Parathyroid adenoma (tissue), 2 donors: ENCODE measurements around the gene DIP2A.
"Not testable (repeated sequence)": the region's sequence is repeated elsewhere in the genome, so short reads cannot be mapped to it uniquely, and the experiment has no call there.

Experiments
- H2AFZ ChIP-seq: fragments of 300-600 bp; sonication (generic); one replicate; pipeline ENCODE4 v1.7.0; 2017; ENCODE audit warnings: antibody characterized with exemption, mild to moderate bottlenecking
- H3K27ac ChIP-seq: fragments of 300-600 bp; sonication (generic); one replicate; pipeline ENCODE4 v1.7.0; 2017
- H3K27me3 ChIP-seq: fragments of 300-600 bp; sonication (generic); one replicate; pipeline ENCODE4 v1.7.0; 2017; ENCODE audit warnings: low read length; ENCODE audit not compliant: control insufficient read depth, insufficient read depth
- H3K36me3 ChIP-seq: fragments of 300-600 bp; sonication (generic); one replicate; pipeline ENCODE4 v1.7.0; 2017; ENCODE audit warnings: low read length; ENCODE audit not compliant: control insufficient read depth, insufficient read depth
- H3K4me1 ChIP-seq: fragments of 300-600 bp; sonication (generic); one replicate; pipeline ENCODE4 v1.7.0; 2017; ENCODE audit warnings: control low read depth
- H3K4me2 ChIP-seq: fragments of 300-600 bp; sonication (generic); one replicate; pipeline ENCODE4 v1.7.0; 2017; ENCODE audit warnings: low read length
- H3K4me3 ChIP-seq: fragments of 300-600 bp; sonication (generic); one replicate; pipeline ENCODE4 v1.7.0; 2017; ENCODE audit warnings: low read depth, low read length
- H3K79me2 ChIP-seq: fragments of 300-600 bp; sonication (generic); one replicate; pipeline ENCODE4 v1.7.0; 2017; ENCODE audit warnings: control low read depth
- H3K9ac ChIP-seq: fragments of 300-600 bp; sonication (generic); one replicate; pipeline ENCODE4 v1.7.0; 2017; ENCODE audit warnings: mild to moderate bottlenecking
- H3K9me3 ChIP-seq: fragments of 300-600 bp; sonication (generic); one replicate; pipeline ENCODE4 v1.7.0; 2017; ENCODE audit warnings: low read length; ENCODE audit not compliant: control insufficient read depth
- TF ChIP-seq, protein P1 (sequence below): fragments of 300-600 bp; sonication (generic); IDR thresholded peaks from one replicate; pipeline ENCODE4 v1.7.0; 2017; ENCODE audit warnings: antibody characterized with exemption, mild to moderate bottlenecking
- donor health status: primary hyperparathyroidism.

The DIP2A gene

DNA sequence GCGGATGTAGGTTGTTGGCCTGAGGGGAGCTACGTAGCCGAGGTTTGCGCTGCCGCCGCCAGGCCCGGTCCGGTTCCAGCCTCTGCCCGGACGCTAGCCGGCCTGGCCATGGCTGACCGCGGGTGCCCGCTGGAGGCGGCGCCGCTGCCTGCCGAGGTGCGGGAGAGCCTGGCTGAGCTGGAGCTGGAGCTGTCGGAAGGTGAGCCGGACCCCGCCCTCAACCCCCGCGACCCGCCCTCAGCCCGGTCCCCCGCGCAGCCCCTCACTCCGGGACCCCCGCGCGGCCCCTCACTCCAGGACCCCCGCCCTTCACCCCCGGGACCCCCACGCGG is 299 bp downstream of the DIP2A start:
- no peaks in the 10 kb centered on the region for H3K27me3 ChIP-seq
- TF ChIP-seq, protein P1, sequence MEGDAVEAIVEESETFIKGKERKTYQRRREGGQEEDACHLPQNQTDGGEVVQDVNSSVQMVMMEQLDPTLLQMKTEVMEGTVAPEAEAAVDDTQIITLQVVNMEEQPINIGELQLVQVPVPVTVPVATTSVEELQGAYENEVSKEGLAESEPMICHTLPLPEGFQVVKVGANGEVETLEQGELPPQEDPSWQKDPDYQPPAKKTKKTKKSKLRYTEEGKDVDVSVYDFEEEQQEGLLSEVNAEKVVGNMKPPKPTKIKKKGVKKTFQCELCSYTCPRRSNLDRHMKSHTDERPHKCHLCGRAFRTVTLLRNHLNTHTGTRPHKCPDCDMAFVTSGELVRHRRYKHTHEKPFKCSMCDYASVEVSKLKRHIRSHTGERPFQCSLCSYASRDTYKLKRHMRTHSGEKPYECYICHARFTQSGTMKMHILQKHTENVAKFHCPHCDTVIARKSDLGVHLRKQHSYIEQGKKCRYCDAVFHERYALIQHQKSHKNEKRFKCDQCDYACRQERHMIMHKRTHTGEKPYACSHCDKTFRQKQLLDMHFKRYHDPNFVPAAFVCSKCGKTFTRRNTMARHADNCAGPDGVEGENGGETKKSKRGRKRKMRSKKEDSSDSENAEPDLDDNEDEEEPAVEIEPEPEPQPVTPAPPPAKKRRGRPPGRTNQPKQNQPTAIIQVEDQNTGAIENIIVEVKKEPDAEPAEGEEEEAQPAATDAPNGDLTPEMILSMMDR: no peak
- no peaks in the 10 kb centered on the region for H3K9me3 ChIP-seq
- peak overlapping the region; percentile 84 for H2AFZ ChIP-seq
- peak overlapping the region; percentile 19 for H3K9ac ChIP-seq
- peak overlapping the region; percentile 78 for H3K4me2 ChIP-seq
- peak overlapping the region; percentile 42 for H3K27ac ChIP-seq
- peak overlapping the region; percentile 70 for H3K4me3 ChIP-seq
- no peaks in the 10 kb centered on the region for H3K4me1 ChIP-seq
- H3K36me3 ChIP-seq: no peaks in the 10 kb centered on the region
- H3K79me2 ChIP-seq: no peaks in the 10 kb centered on the region

DNA sequence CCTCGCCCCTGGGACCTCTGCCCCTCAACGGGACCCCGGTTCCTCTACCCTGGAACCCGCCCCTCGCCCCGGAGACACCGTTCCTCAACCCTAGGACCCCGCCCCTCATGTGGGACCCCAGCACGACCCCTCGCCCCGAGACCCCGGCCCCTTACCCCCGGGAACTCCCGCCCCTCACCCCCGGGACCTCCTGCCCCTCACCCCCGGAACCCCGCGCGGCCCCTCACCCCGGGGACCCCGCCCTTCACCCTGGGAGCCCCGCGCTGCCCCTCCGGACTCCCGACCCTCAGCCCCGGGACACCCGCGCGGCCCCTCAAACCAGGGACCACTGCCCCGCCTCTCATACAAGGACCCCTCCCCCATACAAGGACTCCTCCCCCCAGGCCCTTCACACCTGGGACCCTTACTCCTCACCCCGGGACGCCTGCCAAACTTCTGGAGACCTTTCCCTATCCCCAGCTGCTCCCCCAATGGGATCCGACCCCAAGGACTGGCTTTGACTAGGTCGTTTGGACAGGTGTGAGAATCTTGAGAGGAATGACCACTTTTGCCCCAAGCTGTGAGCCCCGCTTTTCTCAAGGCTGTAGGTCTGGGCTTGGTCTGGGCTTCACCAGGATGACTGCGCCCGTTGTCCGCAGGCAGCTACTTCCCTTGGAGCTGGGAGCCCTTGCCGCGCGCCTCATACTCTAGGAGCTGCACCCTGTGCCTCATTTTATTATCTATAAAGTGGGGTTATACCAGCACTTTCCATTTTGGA is 843 bp downstream of the DIP2A start:
- H3K36me3 ChIP-seq: no peaks in the 10 kb centered on the region
- H3K27ac ChIP-seq: no peak overlapping the region
- H3K27me3 ChIP-seq: no peaks in the 10 kb centered on the region
- H3K79me2 ChIP-seq: no peaks in the 10 kb centered on the region
- peak overlapping the region; percentile 84 for H2AFZ ChIP-seq
- H3K4me3 ChIP-seq: peak overlapping the region; percentile 70
- TF ChIP-seq, protein P1: no peak
- H3K9ac ChIP-seq: peak overlapping the region; percentile 19
- H3K4me1 ChIP-seq: no peaks in the 10 kb centered on the region
- H3K4me2 ChIP-seq: peak overlapping the region; percentile 78
- no peaks in the 10 kb centered on the region for H3K9me3 ChIP-seq

- no peak overlapping the region for H3K4me2 ChIP-seq
- no peaks in the 10 kb centered on the region for H3K79me2 ChIP-seq
- no peak overlapping the region for H2AFZ ChIP-seq
- H3K27me3 ChIP-seq: no peaks in the 10 kb centered on the region
- TF ChIP-seq, protein P1: no peak
- no peaks in the 10 kb centered on the region for H3K36me3 ChIP-seq
- no peaks in the 10 kb centered on the region for H3K9me3 ChIP-seq
- no peak overlapping the region for H3K9ac ChIP-seq
- no peak overlapping the region for H3K27ac ChIP-seq
- no peaks in the 10 kb centered on the region for H3K4me1 ChIP-seq
- no peak overlapping the region for H3K4me3 ChIP-seq
These were observed 3.2 kb downstream of the DIP2A start for GRCh38 chr21:46461909-46462308.

- H3K4me3 ChIP-seq, H3K9me3 ChIP-seq, H3K79me2 ChIP-seq, H3K27me3 ChIP-seq, H3K4me1 ChIP-seq, H2AFZ ChIP-seq, H3K9ac ChIP-seq, H3K4me2 ChIP-seq, H3K27ac ChIP-seq, H3K36me3 ChIP-seq: not testable (repeated sequence)
These were observed 6.5 kb downstream of the DIP2A start for GRCh38 chr21:46465153-46465552.

DNA sequence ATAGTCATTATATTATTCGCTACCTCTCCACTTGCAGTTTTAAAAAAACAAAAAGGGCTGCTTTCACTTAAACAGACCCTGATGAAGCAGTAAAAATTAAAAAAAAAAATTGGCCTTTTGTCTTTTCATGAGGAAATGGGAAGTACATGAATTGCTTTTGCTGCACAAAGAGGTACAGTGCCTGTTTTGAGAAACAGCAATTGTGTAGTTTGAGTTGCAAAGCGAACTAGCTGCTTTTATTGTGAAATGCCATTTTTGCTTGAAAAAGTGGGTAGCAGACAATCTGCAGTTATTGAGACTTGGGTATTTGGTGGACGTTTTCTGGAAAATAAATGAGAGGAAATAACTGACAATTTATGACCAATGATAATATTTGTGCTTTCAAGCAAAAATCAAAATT is 7.0 kb downstream of the DIP2A start:
- TF ChIP-seq, protein P1: no peak
- no peaks in the 10 kb centered on the region for H3K79me2 ChIP-seq
- no peaks in the 10 kb centered on the region for H3K36me3 ChIP-seq
- H3K9me3 ChIP-seq: no peaks in the 10 kb centered on the region
- H3K4me2 ChIP-seq: no peak overlapping the region
- no peak overlapping the region for H2AFZ ChIP-seq
- H3K27ac ChIP-seq: no peak overlapping the region
- H3K27me3 ChIP-seq: no peaks in the 10 kb centered on the region
- no peak overlapping the region for H3K9ac ChIP-seq
- no peak overlapping the region for H3K4me3 ChIP-seq
- H3K4me1 ChIP-seq: no peaks in the 10 kb centered on the region
